HG03432 (cell line): ENCODE data around the gene ZNF581.

Experiments used
- ATAC-seq: cut with Tn5 transposase; IDR thresholded peaks from one replicate; pipeline ENCODE4 v1.9.1; 2021; ENCODE audit warnings: mild to moderate bottlenecking, moderate library complexity; ENCODE audit not compliant: unreplicated experiment

Gene ZNF581

GRCh38 chr19:55643003-55643886 is at the start of gene ZNF581:
ZNF581 (plus strand) TSS chr19:55643649; CDS start chr19:55644572, 923 bp downstream.
- ATAC-seq, result peak; percentile 35

GRCh38 chr19:55594996-55595545 is 48.4 kb upstream of the ZNF581 start:
- no peak for ATAC-seq

- ATAC-seq, result no peak
These were observed 47.1 kb upstream of the ZNF581 start for GRCh38 chr19:55596304-55596703.

- ATAC-seq, result no peak
These were observed 45.9 kb upstream of the ZNF581 start for GRCh38 chr19:55597501-55597921.

GRCh38 chr19:55598034-55598433 is 45.4 kb upstream of the ZNF581 start:
- no peak for ATAC-seq

GRCh38 chr19:55598719-55599467 is 44.6 kb upstream of the ZNF581 start:
- ATAC-seq, result peak; percentile 53

- ATAC-seq, result peak; percentile 60
These were observed 44.0 kb upstream of the ZNF581 start, which contains the start of gene FIZ1 for GRCh38 chr19:55599468-55599841. FIZ1 (minus strand) TSS chr19:55599517; CDS start chr19:55597865, 1,652 bp downstream.

- ATAC-seq, result peak; percentile 49
These were observed 43.4 kb upstream of the ZNF581 start, which contains the start of gene ZNF524 for GRCh38 chr19:55599842-55600661. ZNF524 (plus strand) TSS chr19:55600288; CDS start chr19:55602113, 1,825 bp downstream.

GRCh38 chr19:55600662-55601028 is 42.8 kb upstream of the ZNF581 start:
- no peak for ATAC-seq

- ATAC-seq, result no peak
These were observed 42.4 kb upstream of the ZNF581 start for GRCh38 chr19:55601084-55601483.

GRCh38 chr19:55602104-55603001 is 41.1 kb upstream of the ZNF581 start:
- no peak for ATAC-seq

- ATAC-seq, result no peak
These were observed 40.3 kb upstream of the ZNF581 start for GRCh38 chr19:55603115-55603514.

GRCh38 chr19:55603581-55604292 is 39.7 kb upstream of the ZNF581 start:
- ATAC-seq, result no peak

- peak; percentile 66 for ATAC-seq
These were observed 38.2 kb upstream of the ZNF581 start for GRCh38 chr19:55605207-55605636.

GRCh38 chr19:55605637-55606470 is 37.6 kb upstream of the ZNF581 start, which contains the start of gene ZNF865:
ZNF865 (plus strand) TSS chr19:55605647; CDS start chr19:55613619, 7,972 bp downstream.
- ATAC-seq, result peak; percentile 33

GRCh38 chr19:55606471-55606787 is 37.0 kb upstream of the ZNF581 start:
- ATAC-seq, result no peak

GRCh38 chr19:55606817-55607216 is 36.6 kb upstream of the ZNF581 start:
- no peak for ATAC-seq

GRCh38 chr19:55609326-55609725 is 34.1 kb upstream of the ZNF581 start:
- ATAC-seq, result no peak
